Common myeloid progenitor, CD34-positive (primary cell): ENCODE measurements around the gene ITGA6.

Experiments
- CTCF ChIA-PET: fragments of 350-600 bp; sonication (Branson Sonifier 250); formaldehyde crosslinking; loops from one replicate; lab custom pipeline; 2021; ENCODE audit warnings: antibody characterized with exemption; lab: Charles Lee
- POLR2A ChIA-PET: fragments of 350-600 bp; sonication (Branson Sonifier 250); formaldehyde crosslinking; loops from one replicate; lab custom pipeline; 2021; ENCODE audit warnings: antibody characterized with exemption; lab: Charles Lee
- DNase-seq, 3 donors: peaks; one replicate each; pipeline versions ENCODE4 v3.0.0 to v3.0.0-alpha.2; 2013
- H3K27ac ChIP-seq, 2 experiments: 1 replicate in 1 of 2; 2 replicates in 1 of 2; pipeline ENCODE4 v1.7.0; 2013; ENCODE audit warnings: inconsistent platforms in 2 of 2, low read length in 2 of 2, mild to moderate bottlenecking in 2 of 2, low read depth in 1 of 2, moderate library complexity in 1 of 2; ENCODE audit not compliant: severe bottlenecking in 2 of 2, insufficient read depth in 1 of 2, poor library complexity in 1 of 2
- H3K27me3 ChIP-seq, 5 experiments: replicated peaks in 2 of 5; 1 replicate in 3 of 5; 2 replicates in 2 of 5; pipeline versions ENCODE4 v1.6.1 to v1.7.0; 2013; ENCODE audit warnings: low read length in 4 of 5, mild to moderate bottlenecking in 2 of 5, moderate library complexity in 2 of 5, inconsistent platforms in 1 of 5; ENCODE audit not compliant: insufficient read depth in 5 of 5, control insufficient read depth in 4 of 5
- H3K36me3 ChIP-seq, 4 experiments: 1 replicate in 2 of 4; 2 replicates in 2 of 4; pipeline versions ENCODE4 v1.6.1 to v1.7.0; 2013; ENCODE audit warnings: low read length in 3 of 4, control low read depth in 1 of 4, mild to moderate bottlenecking in 1 of 4; ENCODE audit not compliant: control insufficient read depth in 4 of 4, insufficient read depth in 4 of 4
- H3K4me1 ChIP-seq, 4 experiments: 1 replicate in 3 of 4; 2 replicates in 1 of 4; pipeline versions ENCODE4 v1.6.1 to v1.7.1; 2013; ENCODE audit warnings: low read length in 3 of 4, mild to moderate bottlenecking in 3 of 4, control low read depth in 1 of 4, inconsistent platforms in 1 of 4, moderate library complexity in 1 of 4; ENCODE audit not compliant: control insufficient read depth in 4 of 4, insufficient read depth in 4 of 4; ENCODE audit errors: control extremely low read depth in 1 of 4
- H3K4me3 ChIP-seq, 7 experiments: 1 replicate in 4 of 7; 2 replicates in 3 of 7; pipeline versions ENCODE4 v1.5.1 to v1.7.0; 2013; ENCODE audit warnings: mild to moderate bottlenecking in 7 of 7, low read length in 6 of 7, moderate library complexity in 6 of 7, inconsistent platforms in 2 of 7, low read depth in 2 of 7, control low read depth in 1 of 7; ENCODE audit not compliant: insufficient read depth in 4 of 7, control insufficient read depth in 1 of 7; ENCODE audit errors: extremely low read depth in 1 of 7
- H3K9me3 ChIP-seq, 5 experiments: 1 replicate in 4 of 5; 2 replicates in 1 of 5; pipeline versions ENCODE4 v1.6.1 to v1.7.1; 2013; ENCODE audit warnings: low read length in 4 of 5, mild to moderate bottlenecking in 2 of 5, inconsistent platforms in 1 of 5, low read depth in 1 of 5, moderate library complexity in 1 of 5; ENCODE audit not compliant: control insufficient read depth in 4 of 5, insufficient read depth in 2 of 5; ENCODE audit errors: control extremely low read depth in 1 of 5
- WGBS: methylation state at CpG from one replicate; pipeline ENCODE4 v1.1.5; 2013; ENCODE audit not compliant: insufficient coverage; 5-methylcytosine and 5-hydroxymethylcytosine counted together

The ITGA6 gene

DNA sequence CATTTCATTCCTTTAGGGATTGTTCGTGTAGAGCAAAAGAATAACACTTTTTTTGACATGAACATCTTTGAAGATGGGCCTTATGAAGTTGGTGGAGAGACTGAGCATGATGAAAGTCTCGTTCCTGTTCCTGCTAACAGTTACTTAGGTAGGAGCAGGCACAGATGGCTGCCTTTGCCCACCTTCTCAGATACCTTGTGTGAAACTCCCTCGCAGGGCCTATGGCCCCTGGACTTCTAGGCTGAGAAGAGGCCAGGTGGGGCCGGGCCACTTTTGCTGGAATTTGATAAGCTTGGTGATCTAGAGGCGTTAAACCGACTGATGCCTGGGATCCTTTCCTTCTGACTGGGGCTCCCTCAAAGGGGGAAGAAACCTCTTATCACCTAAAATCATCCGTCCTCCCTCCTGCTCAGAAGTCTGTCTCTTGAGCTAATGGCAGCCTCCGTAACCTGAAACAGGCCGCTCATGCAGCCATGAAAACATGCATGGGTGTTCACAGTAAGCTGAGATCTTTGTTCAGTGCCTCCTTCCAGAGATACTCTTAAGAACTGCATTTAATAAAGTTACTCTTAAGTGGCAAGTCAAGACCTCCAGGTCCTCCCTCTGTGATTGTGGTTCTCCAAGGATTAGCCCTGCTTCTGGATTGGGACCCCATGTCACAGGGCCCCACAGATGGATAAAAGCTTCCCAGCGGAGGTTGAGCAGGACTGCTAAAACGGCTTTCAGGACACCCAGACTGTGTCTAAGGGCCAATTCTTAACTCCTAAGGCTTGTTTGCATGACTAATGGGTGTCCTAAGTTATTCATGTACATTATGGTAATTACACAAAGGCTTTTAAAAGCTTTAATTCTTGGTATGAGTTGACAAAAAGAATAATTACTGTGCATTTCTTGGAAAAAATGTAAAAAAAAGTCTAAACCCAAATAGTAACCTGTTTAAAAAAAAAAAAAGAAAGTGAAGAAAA is 43.9 kb downstream of the ITGA6 start:
- ChIA-PET CTCF (interaction anchor here (0.6 to 2.3 kb wide), 3 partner anchors 10 to 300 kb away, joined by 4 to 8 read pairs (median 4); no protein-coding TSS in a partner anchor), POLR2A (no interaction called here)
- H3K27ac ChIP-seq: no peak overlapping the region
- no peak for DNase-seq
- 97% methylated on average over 7 of the region's 11 CpGs for WGBS
- H3K27me3 ChIP-seq: no peaks in the 10 kb centered on the region
- no peaks in the 10 kb centered on the region for H3K9me3 ChIP-seq
- H3K4me1 ChIP-seq: no peaks in the 10 kb centered on the region
- peaks cover 8 to 59% (median 28%) of the 10 kb centered on the region in 4 experiments for H3K36me3 ChIP-seq
- no peak overlapping the region for H3K4me3 ChIP-seq

- POLR2A ChIA-PET: no interaction called here
Observed at GRCh38 chr2:172472446-172473033, 45.2 kb downstream of the ITGA6 start.

GRCh38 chr2:172473167-172473566 is 45.8 kb downstream of the ITGA6 start:
- DNase-seq: no peak
- Histone ChIP-seq H3K9me3 (no peaks in the 10 kb centered on the region), H3K27ac (no peak overlapping the region), H3K4me3 (no peak overlapping the region), H3K27me3 (no peaks in the 10 kb centered on the region), H3K36me3 (peaks cover 8 to 73% (median 29%) of the 10 kb centered on the region in 4 experiments), H3K4me1 (no peaks in the 10 kb centered on the region)
- ChIA-PET POLR2A (no interaction called here), CTCF (interaction anchor here (0.6 to 2.9 kb wide), 4 partner anchors 9 to 300 kb away, joined by 3 to 12 read pairs (median 3); no protein-coding TSS in a partner anchor)

More at GRCh38 chr2:172472446-172473033, 45.2 kb downstream of the ITGA6 start:
- CTCF ChIA-PET: interaction anchor here (1.0 to 2.9 kb wide), 3 partner anchors 10 to 299 kb away, joined by 3 to 12 read pairs (median 8); no protein-coding TSS in a partner anchor
- Histone ChIP-seq H3K4me3 (no peak overlapping the region), H3K36me3 (peaks cover 8 to 67% (median 29%) of the 10 kb centered on the region in 4 experiments), H3K27ac (no peak overlapping the region), H3K4me1 (no peaks in the 10 kb centered on the region), H3K27me3 (no peaks in the 10 kb centered on the region), H3K9me3 (no peaks in the 10 kb centered on the region)
- 96% methylated on average over 4 of the region's 12 CpGs for WGBS
- DNase-seq: no peak

DNA sequence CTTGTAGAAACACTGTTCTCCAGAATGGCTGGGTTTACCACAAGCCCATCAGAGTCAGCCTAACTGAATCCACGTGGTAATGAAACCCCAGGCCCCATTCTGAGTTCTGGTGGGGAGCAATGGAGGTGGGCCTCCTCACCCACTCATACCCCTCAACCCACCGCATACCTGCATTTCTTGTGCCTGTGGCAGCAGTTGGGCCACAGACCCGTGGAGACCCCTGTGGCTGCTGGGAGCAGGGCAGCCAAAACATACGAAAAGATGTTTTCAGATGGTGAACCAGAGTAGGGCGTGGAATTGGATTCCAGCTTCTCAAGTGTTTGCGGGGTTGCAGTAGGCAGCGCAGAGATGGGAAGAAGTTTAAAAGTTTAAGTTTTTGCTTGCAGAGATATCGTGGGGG is 51.0 kb downstream of the ITGA6 start:
- H3K36me3 ChIP-seq: peaks cover 2 to 78% (median 27%) of the 10 kb centered on the region in 4 experiments
- no peaks in the 10 kb centered on the region for H3K9me3 ChIP-seq
- H3K4me1 ChIP-seq: no peaks in the 10 kb centered on the region
- H3K27me3 ChIP-seq: no peaks in the 10 kb centered on the region
- POLR2A ChIA-PET: interaction anchor here (0.7 kb wide), 1 partner anchor 323 kb away, joined by 3 read pairs; no protein-coding TSS in a partner anchor
- no peak for DNase-seq
- WGBS: 98% methylated on average over 8 of the region's 8 CpGs
- H3K27ac ChIP-seq: no peak overlapping the region
- no peak overlapping the region for H3K4me3 ChIP-seq
- CTCF ChIA-PET: interaction anchor here (1.0 kb wide), 1 partner anchor 17 kb away, joined by 3 read pairs; no protein-coding TSS in a partner anchor

GRCh38 chr2:172480301-172481218 is 53.2 kb downstream of the ITGA6 start:
- H3K27me3 ChIP-seq: no peaks in the 10 kb centered on the region
- H3K4me1 ChIP-seq: no peaks in the 10 kb centered on the region
- DNase-seq: no peak
- 86% methylated on average over 8 of the region's 12 CpGs for WGBS
- no peaks in the 10 kb centered on the region for H3K9me3 ChIP-seq
- H3K27ac ChIP-seq: no peak overlapping the region
- CTCF ChIA-PET: no interaction called here
- no peak overlapping the region for H3K4me3 ChIP-seq
- peaks cover 2 to 71% (median 27%) of the 10 kb centered on the region in 4 experiments for H3K36me3 ChIP-seq
- POLR2A ChIA-PET: no interaction called here

- Histone ChIP-seq H3K9me3 (no peaks in the 10 kb centered on the region), H3K27ac (no peak overlapping the region), H3K4me1 (no peaks in the 10 kb centered on the region), H3K36me3 (peaks cover 2 to 72% (median 30%) of the 10 kb centered on the region in 4 experiments), H3K4me3 (no peak overlapping the region), H3K27me3 (no peaks in the 10 kb centered on the region)
- ChIA-PET POLR2A (no interaction called here), CTCF (interaction anchor here (1.2 to 3.9 kb wide), 5 partner anchors 8 to 778 kb away, joined by 4 to 23 read pairs (median 10); no protein-coding TSS in a partner anchor)
- no peak for DNase-seq
- WGBS: 61% methylated on average over 3 of the region's 7 CpGs
Observed at GRCh38 chr2:172481507-172482262, 54.3 kb downstream of the ITGA6 start.
